CD1c-positive myeloid dendritic cell (primary cell): ENCODE results near the gene NCF4.

Experiments used
- DNase-seq: peaks from one replicate; pipeline ENCODE4 v3.0.0-alpha.2; 2016; ENCODE audit errors: extremely low spot score

Gene NCF4

DNA sequence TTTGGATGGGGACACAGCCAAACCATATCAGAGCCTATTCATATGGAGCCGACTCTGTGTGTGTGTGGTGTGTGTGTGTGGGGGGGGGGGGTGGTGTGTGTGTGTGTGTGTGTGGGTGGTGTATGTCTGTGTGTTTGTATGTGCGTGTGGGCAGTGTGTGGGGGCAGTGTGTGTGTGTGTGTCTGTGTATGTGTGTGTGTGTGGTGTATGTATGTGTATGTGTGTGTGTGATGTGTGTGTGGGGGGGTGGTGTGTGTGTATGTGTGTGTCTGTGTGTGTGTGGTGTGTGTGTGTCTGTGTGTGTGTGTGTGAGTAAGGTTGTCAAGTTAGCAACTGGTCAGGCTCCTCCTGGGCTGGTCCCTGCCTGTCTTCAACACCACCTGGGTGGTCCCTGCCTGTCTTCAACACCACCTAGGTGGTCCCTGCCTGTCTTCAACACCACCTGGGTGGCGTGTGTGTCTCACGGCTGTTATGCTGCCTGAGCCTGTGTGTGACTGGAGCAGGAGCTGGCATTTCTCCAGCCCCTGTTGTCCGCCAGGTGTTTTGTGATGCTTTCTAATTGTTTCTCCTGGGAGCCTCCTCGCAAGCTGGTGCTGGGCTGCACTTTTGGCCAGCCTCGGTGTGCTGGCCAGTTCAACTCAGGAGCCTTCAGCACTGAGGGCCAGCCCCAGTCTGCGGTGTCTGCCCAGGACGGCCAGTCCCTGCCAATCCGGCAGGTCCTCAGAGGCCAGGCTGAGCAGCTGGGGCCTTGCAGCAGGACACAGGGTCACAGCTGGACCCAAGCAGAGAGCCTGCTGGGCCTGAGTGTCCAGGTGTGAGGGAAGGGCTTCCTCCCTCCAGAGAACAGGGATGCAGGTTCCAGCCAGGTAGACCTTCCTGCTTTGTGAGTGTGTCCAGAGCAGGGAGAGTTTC, 22.4 kb upstream of the NCF4 start:
- no peak for DNase-seq

- DNase-seq, result no peak
These were observed 21.3 kb upstream of the NCF4 start for GRCh38 chr22:36839356-36840073.

DNA sequence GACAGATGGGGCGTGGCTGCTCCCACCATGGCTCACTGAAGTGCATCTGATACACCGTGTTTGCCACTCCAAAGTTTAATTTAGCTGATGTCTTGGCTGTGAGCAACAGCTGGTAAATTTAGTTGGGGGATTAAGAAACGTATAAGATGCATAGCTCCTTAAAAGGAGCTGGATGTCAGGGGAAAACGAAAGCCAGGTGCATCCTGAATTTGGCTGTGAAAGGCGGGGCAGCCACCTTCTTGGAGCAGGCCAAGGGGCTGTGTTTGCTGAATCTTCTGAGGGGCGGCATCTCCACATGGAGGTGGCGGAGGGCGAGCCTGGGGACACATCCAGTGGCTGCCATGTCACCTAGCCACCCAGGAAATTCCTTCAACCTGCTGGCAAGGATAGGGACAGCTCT, 20.7 kb upstream of the NCF4 start:
- DNase-seq, result no peak

DNA sequence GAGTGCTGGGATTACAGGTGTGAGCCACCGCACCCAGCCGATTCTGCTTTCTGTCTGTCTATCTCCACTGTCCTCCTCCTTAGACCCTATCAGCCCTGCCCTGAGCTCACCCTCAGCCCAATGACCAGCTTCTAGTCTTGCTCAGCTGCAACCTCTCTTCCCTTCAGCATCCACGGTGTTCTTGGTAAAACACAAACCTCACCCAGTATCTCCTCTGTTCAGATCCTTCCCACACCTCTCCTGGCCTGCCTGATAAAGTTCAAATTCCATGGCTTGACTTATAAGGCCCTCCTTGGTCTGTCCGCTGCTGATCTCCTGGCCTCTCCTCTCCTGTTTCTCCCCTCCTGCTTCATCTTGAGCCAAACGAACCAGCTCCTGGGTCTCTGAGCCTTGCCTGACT, 14.5 kb upstream of the NCF4 start:
- DNase-seq, result no peak

GRCh38 chr22:36846949-36847348, 13.9 kb upstream of the NCF4 start:
- DNase-seq, result no peak

DNA sequence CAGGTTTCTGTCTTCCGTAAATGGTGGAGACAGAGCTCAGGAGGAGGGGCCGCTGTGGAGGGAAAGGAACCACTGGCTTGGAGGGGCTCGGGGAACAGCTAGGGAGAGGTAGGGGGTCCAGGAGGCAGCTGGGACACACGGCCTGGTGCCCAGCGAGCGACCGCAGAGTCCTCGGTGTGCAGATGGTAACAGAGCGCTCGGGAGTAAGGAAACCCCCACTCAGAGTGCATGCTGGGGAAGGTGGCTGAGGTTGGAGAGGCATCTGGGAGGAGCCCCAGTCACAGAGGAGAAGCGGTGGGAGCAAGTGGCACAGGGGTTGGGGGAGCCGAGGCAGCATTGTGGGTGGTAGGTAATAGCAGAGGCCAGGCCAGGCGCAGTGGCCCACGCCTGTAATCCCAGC, 10.8 kb upstream of the NCF4 start:
- DNase-seq, result no peak

GRCh38 chr22:36850682-36851081, 10.1 kb upstream of the NCF4 start:
- no peak for DNase-seq

GRCh38 chr22:36852056-36852973, 8.5 kb upstream of the NCF4 start:
- DNase-seq, result no peak

DNA sequence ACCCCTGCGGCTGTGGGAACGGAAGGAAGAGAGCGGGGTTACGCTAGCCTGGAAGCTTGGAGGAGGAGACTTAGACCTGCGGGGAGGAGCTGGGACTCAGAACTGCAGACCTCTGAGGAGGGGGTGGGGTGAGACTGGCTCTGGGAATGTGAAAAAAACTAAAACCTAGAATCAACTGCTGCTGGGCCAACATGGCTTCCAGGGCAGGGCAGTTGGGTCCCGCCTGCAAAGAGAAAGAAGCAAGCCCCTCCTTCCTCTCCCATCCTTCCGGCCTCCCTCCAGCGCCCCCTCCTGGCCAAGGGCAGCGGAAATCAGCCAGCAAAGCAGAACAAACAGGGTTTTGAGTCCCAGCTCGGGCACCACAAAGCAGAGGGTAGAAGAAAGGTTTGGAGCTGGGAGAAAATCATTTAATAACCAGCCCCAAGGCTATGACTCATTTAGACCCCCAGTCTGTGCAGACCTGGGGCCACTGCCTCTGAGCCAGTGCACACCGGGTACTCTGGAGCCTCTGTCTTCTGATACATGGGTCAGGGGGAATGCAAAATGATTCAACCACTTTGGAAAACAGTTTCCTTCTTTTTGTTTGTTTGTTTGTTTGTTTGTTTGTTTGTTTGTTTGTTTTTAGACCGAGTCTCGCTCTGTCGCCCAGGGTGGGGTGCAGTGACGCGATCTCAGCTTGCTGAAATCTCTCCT, 7.3 kb upstream of the NCF4 start:
- peak; percentile 91 for DNase-seq

DNA sequence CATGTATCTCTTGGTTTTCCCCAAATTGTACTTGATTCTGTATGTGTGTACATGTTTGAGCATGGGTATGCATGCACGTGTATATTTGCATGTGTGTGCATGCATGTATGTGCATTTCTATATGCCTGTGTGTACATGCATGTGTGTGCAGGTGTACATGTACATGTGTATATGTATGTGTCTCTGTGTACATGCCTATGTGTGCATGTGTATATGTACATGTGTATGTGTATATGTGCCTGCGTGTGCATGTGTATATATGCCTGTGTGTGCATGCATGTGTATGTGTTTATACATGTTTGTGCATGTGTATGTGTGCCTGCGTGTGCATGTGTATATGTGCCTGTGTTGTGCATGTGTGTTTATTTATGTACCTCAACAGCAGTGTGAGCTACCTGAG, 5.3 kb upstream of the NCF4 start:
- no peak for DNase-seq

DNA sequence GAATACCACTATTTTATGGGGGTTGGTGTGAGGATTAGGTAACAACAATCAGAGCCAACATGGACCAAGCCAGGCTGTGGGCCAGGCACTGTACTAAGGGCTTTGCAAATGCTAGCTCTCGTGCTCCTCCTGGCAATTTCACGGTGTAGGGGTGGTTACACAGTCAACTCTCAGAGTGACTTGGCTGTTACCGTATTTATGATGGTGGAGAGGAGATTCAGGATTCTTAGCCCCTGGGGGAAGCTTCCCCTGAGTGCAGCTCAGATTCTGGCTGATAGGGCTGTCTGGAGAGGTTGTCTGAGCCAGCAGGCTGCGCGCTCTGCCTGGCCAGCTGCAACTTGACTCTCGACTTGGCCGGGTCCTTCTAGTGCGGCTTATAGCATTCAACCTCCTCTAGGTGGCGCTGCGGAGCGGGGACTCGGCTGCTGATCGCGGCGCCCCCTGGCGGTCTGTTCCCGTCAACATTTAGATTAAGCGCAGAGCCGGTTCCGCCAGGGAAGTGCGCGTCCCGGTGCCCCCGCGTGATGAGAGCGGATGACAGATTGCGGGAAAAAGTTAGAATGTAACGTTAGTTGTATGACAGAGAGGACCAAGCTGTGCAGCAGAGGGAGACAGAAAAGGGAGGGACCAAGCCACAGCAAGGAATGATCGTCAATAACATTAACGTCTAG, 4.5 kb upstream of the NCF4 start:
- DNase-seq, result peak; percentile 98

DNA sequence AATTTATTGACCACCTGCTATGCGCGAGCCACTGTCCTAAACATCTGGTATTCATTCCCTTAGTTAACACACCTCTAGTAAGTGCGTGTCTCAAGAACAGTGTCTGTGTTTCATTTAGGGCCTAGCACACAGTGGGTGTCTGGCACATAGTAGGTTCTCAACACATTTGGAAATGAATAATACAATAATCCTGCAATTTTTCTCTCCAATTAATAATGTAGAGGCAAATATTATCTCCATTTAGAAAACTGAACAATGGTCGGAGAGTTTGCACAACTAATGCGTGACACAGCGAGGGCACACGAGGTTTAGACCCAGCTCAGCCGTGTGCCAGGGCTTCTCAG, 4.0 kb upstream of the NCF4 start:
- no peak for DNase-seq

- no peak for DNase-seq
These were observed 2.6 kb upstream of the NCF4 start for GRCh38 chr22:36858156-36858555.

GRCh38 chr22:36858966-36859365, 1.8 kb upstream of the NCF4 start:
- no peak for DNase-seq

GRCh38 chr22:36860017-36860416, 789 bp upstream of the NCF4 start:
- no peak for DNase-seq

- DNase-seq, result no peak
These were observed 377 bp upstream of the NCF4 start for GRCh38 chr22:36860438-36860820.

DNA sequence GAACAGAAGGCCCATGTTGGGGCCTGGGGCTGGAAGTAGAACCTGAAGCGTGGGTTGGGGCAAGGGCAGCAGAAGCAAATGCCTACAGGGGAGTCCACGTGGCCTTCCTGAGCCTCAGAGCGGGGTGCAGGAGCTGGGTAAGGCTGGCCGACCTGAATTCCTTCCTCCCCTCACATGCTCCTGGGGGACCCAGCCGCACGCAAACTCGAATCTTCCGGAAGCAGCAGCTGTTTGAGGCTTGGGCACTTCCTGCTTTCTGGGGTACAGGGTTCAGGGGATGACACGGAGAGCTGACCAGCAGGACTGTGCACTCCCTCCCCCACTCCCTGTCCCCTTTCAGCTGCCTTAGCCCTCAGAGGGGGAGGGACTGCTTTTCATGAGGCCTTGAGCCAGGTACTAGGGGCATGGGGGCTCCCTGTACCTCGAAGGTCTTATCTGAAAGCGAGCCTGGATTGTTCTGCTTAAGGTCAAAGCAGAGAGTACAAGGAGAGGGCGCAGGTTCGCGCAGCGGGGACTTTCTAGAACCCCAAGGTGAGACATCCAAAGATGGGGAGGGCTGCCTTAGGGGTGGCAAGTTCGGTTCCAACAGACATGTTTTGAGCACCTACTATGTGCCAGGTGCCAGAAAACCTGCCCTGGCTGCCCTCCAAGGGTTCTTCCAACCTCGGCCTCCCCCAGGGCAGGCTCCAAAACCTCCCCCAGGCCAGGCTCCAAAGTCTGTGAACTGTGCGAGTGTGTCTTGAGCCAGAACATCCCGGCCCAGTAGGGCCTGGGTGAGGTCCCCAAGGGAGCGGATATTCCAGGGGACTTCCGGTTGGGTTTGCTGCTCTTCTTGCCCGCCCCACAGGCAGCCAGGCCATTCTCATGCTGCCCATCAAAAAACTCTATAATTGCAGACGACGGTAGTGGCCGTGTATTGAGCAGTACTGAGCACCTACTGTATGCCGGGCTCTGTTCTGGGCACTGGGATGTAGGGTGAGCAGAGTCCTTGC, 1.7 kb downstream of the NCF4 start:
- DNase-seq, result peak; percentile 79

DNA sequence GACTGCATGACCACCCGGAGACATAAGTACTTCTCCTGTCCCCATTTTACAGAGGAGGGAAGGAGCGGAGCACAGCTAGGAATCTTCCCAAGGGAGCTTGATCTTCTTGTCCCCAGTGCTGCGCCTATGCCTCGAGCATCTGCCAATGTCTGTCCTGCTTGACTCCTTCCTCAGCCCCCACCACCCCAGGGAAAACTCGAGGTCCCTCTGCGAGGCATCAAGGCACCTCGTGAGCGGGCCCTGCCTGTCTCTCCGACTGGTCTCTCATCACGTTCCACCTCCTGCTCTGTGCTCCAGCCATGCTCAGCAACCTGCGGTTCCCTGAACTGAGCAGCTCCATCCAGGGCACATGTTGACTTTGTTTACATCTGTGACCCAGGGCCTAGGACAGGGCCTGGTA, 2.5 kb downstream of the NCF4 start:
- DNase-seq, result no peak

- DNase-seq, result no peak
These were observed 3.2 kb downstream of the NCF4 start for GRCh38 chr22:36863979-36864378.
